ENCODE results near the gene MARCHF10. TPM values are rescaled to one million over a fixed set of nuclear protein-coding genes. Genes with fewer than 3 reads are reported as not detected.

MARCHF10 gene
- total and polyA plus RNA-seq, 2 experiments from 2014 or later: not detected

- Histone ChIP-seq H3K9me2 (replicated peaks; ENCODE audit: insufficient read depth) (no peaks in the 10 kb centered on the region), H4K20me1 (ENCODE audit: insufficient read depth, poor library complexity, severe bottlenecking) (no peaks in the 10 kb centered on the region), H3K27ac (peak overlapping the region; percentile 33), H3K36me3 (replicated peaks; ENCODE audit: insufficient read depth, low read depth) (no peaks in the 10 kb centered on the region), H3K4me3 (no peak overlapping the region), H3K4me2 (no peak overlapping the region), H3K27me3 (no peaks in the 10 kb centered on the region), H3K9me3 (ENCODE audit: low read depth) (no peaks in the 10 kb centered on the region), H2AFZ (no peak overlapping the region), H3K4me1 (ENCODE audit: insufficient read depth) (peaks cover 12% of the 10 kb centered on the region), H3K79me2 (no peaks in the 10 kb centered on the region)
- WGBS (ENCODE audit: low lambda C conversion rate, missing lambda C conversion rate): 92% methylated on average over 3 of the region's 3 CpGs
- no peak for DNase-seq (ENCODE audit: low spot score)
- TF ChIP-seq EZH2phosphoT487 (IDR thresholded peaks at IDR 0.05; ENCODE audit: low read depth, severe bottlenecking, unreplicated experiment) (no peak), EZH2 (IDR thresholded peaks at IDR 0.05; ENCODE audit: borderline replicate concordance) (no peak)
- TF ChIP-seq, protein P1, sequence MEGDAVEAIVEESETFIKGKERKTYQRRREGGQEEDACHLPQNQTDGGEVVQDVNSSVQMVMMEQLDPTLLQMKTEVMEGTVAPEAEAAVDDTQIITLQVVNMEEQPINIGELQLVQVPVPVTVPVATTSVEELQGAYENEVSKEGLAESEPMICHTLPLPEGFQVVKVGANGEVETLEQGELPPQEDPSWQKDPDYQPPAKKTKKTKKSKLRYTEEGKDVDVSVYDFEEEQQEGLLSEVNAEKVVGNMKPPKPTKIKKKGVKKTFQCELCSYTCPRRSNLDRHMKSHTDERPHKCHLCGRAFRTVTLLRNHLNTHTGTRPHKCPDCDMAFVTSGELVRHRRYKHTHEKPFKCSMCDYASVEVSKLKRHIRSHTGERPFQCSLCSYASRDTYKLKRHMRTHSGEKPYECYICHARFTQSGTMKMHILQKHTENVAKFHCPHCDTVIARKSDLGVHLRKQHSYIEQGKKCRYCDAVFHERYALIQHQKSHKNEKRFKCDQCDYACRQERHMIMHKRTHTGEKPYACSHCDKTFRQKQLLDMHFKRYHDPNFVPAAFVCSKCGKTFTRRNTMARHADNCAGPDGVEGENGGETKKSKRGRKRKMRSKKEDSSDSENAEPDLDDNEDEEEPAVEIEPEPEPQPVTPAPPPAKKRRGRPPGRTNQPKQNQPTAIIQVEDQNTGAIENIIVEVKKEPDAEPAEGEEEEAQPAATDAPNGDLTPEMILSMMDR (IDR thresholded peaks at IDR 0.05; ENCODE audit: poor library complexity): no peak
These were observed 17.1 kb upstream of the MARCHF10 start for GRCh38 chr17:62825182-62825581.

DNA sequence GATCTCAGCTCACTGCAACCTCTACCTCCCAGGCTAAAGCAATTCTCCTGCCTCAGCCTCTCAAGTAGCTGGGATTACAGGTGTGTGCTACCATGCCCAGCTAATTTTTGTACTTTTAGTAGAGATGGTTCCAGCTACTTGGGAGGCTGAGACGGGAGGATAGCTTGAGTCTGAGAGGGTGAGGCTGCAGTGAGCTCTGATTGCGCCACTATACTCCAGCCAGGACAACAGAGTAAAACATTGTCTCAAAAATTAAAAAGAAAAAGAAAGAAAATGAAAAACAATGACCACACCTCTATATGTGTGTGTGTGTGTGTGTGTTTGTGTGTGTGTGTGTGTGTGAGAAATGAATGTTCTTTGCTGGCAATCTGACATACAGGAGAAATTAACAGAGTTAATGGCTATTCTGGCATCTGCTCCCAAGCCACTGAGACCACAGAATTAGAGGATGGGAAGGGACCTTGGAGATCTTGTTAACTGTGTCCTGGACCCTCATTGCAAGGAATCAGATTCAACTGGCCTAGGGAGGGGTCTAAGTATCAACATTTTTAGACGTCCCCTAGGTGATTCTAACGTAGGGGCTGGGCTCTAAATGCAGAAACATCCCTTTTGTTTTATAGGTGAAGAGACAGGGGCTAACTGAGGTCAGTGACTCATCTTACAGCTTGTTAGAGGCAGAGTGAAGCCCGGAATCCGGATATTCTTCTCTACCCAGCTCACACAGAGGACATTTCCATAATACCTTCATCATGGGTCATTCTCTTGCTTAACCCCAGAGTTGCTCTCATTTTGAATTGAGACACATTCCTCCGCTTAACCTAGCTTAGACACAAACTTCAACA, 16.4 kb upstream of the MARCHF10 start:
- Histone ChIP-seq H3K4me2 (no peak overlapping the region), H3K27ac (peak overlapping the region; percentile 33), H3K9me3 (ENCODE audit: low read depth) (no peaks in the 10 kb centered on the region), H3K4me3 (no peak overlapping the region), H3K4me1 (ENCODE audit: insufficient read depth) (peaks cover 15% of the 10 kb centered on the region), H3K36me3 (replicated peaks; ENCODE audit: insufficient read depth, low read depth) (no peaks in the 10 kb centered on the region), H3K27me3 (no peaks in the 10 kb centered on the region), H4K20me1 (ENCODE audit: insufficient read depth, poor library complexity, severe bottlenecking) (no peaks in the 10 kb centered on the region), H3K79me2 (no peaks in the 10 kb centered on the region), H2AFZ (no peak overlapping the region), H3K9me2 (replicated peaks; ENCODE audit: insufficient read depth) (no peaks in the 10 kb centered on the region)
- 44% methylated on average over 7 of the region's 7 CpGs for WGBS (ENCODE audit: low lambda C conversion rate, missing lambda C conversion rate)
- no peak for TF ChIP-seq EZH2 (IDR thresholded peaks at IDR 0.05; ENCODE audit: borderline replicate concordance)
- TF ChIP-seq, protein P1 (IDR thresholded peaks at IDR 0.05; ENCODE audit: poor library complexity): no peak
- no peak for TF ChIP-seq EZH2phosphoT487 (IDR thresholded peaks at IDR 0.05; ENCODE audit: low read depth, severe bottlenecking, unreplicated experiment)
- peak; percentile 70 for DNase-seq (ENCODE audit: low spot score)

DNA sequence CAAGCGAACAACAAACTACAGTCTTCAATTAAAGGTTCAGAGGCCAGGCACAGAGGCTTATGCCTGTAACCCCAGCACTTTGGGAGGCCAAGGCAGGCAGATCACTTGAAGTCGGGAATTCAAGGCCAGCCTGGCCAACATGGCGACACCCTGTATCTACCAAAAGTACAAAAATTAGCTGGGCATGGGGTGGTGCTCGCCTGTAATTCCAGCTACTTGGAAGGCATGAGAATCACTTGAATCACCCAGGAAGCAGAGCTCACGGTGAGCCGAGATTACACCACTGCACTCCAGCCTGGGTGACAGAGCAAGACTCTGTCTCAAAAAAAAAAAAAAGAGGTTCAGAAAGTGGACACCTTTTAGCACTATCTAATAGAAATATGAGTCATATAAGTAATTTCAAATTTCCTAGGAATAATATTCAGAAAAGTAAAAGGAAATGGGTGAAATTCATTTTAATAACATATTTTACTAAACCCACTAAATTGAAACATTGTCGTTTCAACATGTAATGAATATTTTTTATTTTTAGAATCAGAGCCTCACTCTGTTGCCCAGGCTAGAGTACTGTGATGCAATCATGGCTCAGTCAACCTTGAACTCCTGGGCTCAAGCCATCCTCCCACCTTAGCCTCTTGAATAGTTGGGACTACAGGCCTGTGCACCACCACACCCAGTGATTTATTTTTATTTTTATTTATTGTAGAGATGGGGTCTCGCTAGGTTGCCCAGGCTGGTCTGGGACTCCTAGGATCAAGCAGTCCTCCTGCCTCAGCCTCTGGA, 15.2 kb upstream of the MARCHF10 start:
- WGBS (ENCODE audit: low lambda C conversion rate, missing lambda C conversion rate): 94% methylated on average over 8 of the region's 8 CpGs
- Histone ChIP-seq H3K79me2 (no peaks in the 10 kb centered on the region), H3K4me1 (ENCODE audit: insufficient read depth) (peaks cover 15% of the 10 kb centered on the region), H2AFZ (no peak overlapping the region), H3K9me2 (replicated peaks; ENCODE audit: insufficient read depth) (no peaks in the 10 kb centered on the region), H3K9me3 (ENCODE audit: low read depth) (no peaks in the 10 kb centered on the region), H4K20me1 (ENCODE audit: insufficient read depth, poor library complexity, severe bottlenecking) (no peaks in the 10 kb centered on the region), H3K4me2 (no peak overlapping the region), H3K27ac (no peak overlapping the region), H3K4me3 (no peak overlapping the region), H3K27me3 (no peaks in the 10 kb centered on the region), H3K36me3 (replicated peaks; ENCODE audit: insufficient read depth, low read depth) (no peaks in the 10 kb centered on the region)
- DNase-seq (ENCODE audit: low spot score): no peak
- TF ChIP-seq, protein P1 (IDR thresholded peaks at IDR 0.05; ENCODE audit: poor library complexity): no peak
- no peak for TF ChIP-seq EZH2 (IDR thresholded peaks at IDR 0.05; ENCODE audit: borderline replicate concordance)

All from hepatocyte (in vitro differentiated cells).